CD4-positive, alpha-beta T cell (primary cell): ENCODE data around the gene CHPT1. TPM values are rescaled to one million over a fixed set of nuclear protein-coding genes. Genes with fewer than 3 reads are reported as not detected.
A peak's percentile ranks its signal among the peaks of the same experiment; 100 is the strongest.

Experiments
- ATAC-seq: fragments of 200-7000 bp; cut with Tn5 transposase; one replicate; pipeline ENCODE4 v1.10.0; 2022; ENCODE audit warnings: mild to moderate bottlenecking; ENCODE audit not compliant: poor library complexity
- CTCF ChIA-PET: fragments of 350-600 bp; sonication (Branson Sonifier 250); formaldehyde crosslinking; loops from one replicate; lab custom pipeline; 2021; ENCODE audit warnings: antibody characterized with exemption, inconsistent platforms; lab: Charles Lee
- POLR2A ChIA-PET: fragments of 350-600 bp; sonication (Branson Sonifier 250); formaldehyde crosslinking; loops from one replicate; lab custom pipeline; 2021; ENCODE audit warnings: antibody characterized with exemption, inconsistent platforms; lab: Charles Lee
- DNase-seq, 14 experiments: peaks; one replicate each; pipeline ENCODE4 v3.0.0-alpha.2; 2013 to 2020; ENCODE audit warnings: mixed read lengths in 2 of 14
- H3K27ac ChIP-seq, 2 donors: one replicate each; pipeline versions ENCODE4 v1.5.1 to v1.7.0; 2013; ENCODE audit warnings: low read length in 2 of 2, low read depth in 1 of 2, mild to moderate bottlenecking in 1 of 2
- H3K27me3 ChIP-seq, 2 experiments: 1 replicate in 1 of 2; 2 replicates in 1 of 2; pipeline versions ENCODE4 v1.6.1 to v1.7.0; 2013; ENCODE audit warnings: low read length in 2 of 2, control low read depth in 1 of 2, mild to moderate bottlenecking in 1 of 2, moderate library complexity in 1 of 2; ENCODE audit not compliant: insufficient read depth in 2 of 2, control insufficient read depth in 1 of 2
- H3K36me3 ChIP-seq: one replicate; pipeline ENCODE4 v1.6.1; 2013; ENCODE audit warnings: low read length, control low read depth; ENCODE audit not compliant: insufficient read depth
- H3K4me1 ChIP-seq: one replicate; pipeline ENCODE4 v1.6.1; 2013; ENCODE audit warnings: low read length, control low read depth; ENCODE audit not compliant: insufficient read depth
- H3K4me3 ChIP-seq: one replicate; pipeline ENCODE4 v1.5.1; 2013; ENCODE audit warnings: mild to moderate bottlenecking, low read length, moderate library complexity
- H3K9me3 ChIP-seq, 2 experiments: 1 replicate in 1 of 2; 2 replicates in 1 of 2; pipeline versions ENCODE4 v1.6.1 to v1.7.0; 2013; ENCODE audit warnings: low read length in 2 of 2, mild to moderate bottlenecking in 2 of 2, control low read depth in 1 of 2, moderate library complexity in 1 of 2; ENCODE audit not compliant: control insufficient read depth in 1 of 2, insufficient read depth in 1 of 2
- H3K27ac Mint-ChIP-seq: one replicate; pipeline ENCODE4 v1.8.0; 2020; ENCODE audit warnings: mixed read lengths
- H3K27me3 Mint-ChIP-seq: one replicate; pipeline ENCODE4 v1.8.0; 2021; ENCODE audit warnings: mixed read lengths
- H3K36me3 Mint-ChIP-seq: one replicate; pipeline ENCODE4 v1.8.0; 2021; ENCODE audit warnings: low read depth, mixed read lengths
- H3K4me1 Mint-ChIP-seq: one replicate; pipeline ENCODE4 v1.8.0; 2021; ENCODE audit warnings: low read depth, mixed read lengths
- H3K4me3 Mint-ChIP-seq: one replicate; pipeline ENCODE4 v1.8.0; 2020; ENCODE audit warnings: mild to moderate bottlenecking, mixed read lengths
- H3K9me3 Mint-ChIP-seq: one replicate; pipeline ENCODE4 v1.8.0; 2020; ENCODE audit warnings: mixed read lengths
- CTCF ChIP-seq: fragments of 200-600 bp; IDR thresholded peaks from one replicate; pipeline ENCODE4 v1.8.0; 2022; ENCODE audit warnings: antibody characterized with exemption, mild to moderate bottlenecking
- intact Hi-C, 2 experiments: fragments of 100-400 bp; cut with DNase I in 1 of 2; cut with micrococcal nuclease in 1 of 2; formaldehyde crosslinking; loops; one replicate each; pipeline versions ENCODE4 v1.15.1 to v1.9.0; 2023 to 2025; cut with DNase I, micrococcal nuclease
- total RNA-seq, 174 experiments: library from RNA in 2 of 174; stranded (reverse) in 2 of 174; gene quantifications; one replicate each; pipeline ENCODE4 v1.2.3 and lab custom pipeline; 2021 to 2026

Gene CHPT1
- total RNA-seq, 2 experiments from 2014 or later: 10.8 to 11.9 TPM

- H3K4me3 ChIP-seq: no peak overlapping the region
- peaks cover 54% of the 10 kb centered on the region for H3K36me3 Mint-ChIP-seq
Observed at GRCh38 chr12:101743242-101743641, 45.8 kb downstream of the CHPT1 start.

GRCh38 chr12:101743724-101744472, 46.5 kb downstream of the CHPT1 start:
- CTCF ChIA-PET: no interaction called here
- POLR2A ChIA-PET: no interaction called here
- no peak for TF ChIP-seq CTCF
- H3K36me3 ChIP-seq: peaks cover 33% of the 10 kb centered on the region
- Mint-ChIP-seq H3K27ac (peak overlapping the region; percentile 45), H3K36me3 (peaks cover 61% of the 10 kb centered on the region), H3K4me1 (peaks cover 3% of the 10 kb centered on the region), H3K9me3 (no peaks in the 10 kb centered on the region), H3K27me3 (no peaks in the 10 kb centered on the region), H3K4me3 (no peak overlapping the region)
- H3K4me3 ChIP-seq: no peak overlapping the region
- no peak overlapping the region for H3K27ac ChIP-seq
- ATAC-seq (peak; percentile 17), DNase-seq (peak in 2 of 14 experiments; percentile 24 to 36)
- H3K27me3 ChIP-seq: no peaks in the 10 kb centered on the region
- peaks cover 0 to 6% of the 10 kb centered on the region in 2 experiments for H3K9me3 ChIP-seq
- intact Hi-C loops: no loop called here
- H3K4me1 ChIP-seq: peaks cover 9% of the 10 kb centered on the region

More at GRCh38 chr12:101743242-101743641, 45.8 kb downstream of the CHPT1 start:
- Mint-ChIP-seq H3K4me3 (no peak overlapping the region), H3K27me3 (no peaks in the 10 kb centered on the region), H3K9me3 (no peaks in the 10 kb centered on the region), H3K27ac (peak overlapping the region; percentile 45), H3K4me1 (peaks cover 3% of the 10 kb centered on the region)
- intact Hi-C loops: no loop called here
- H3K9me3 ChIP-seq: peaks cover 0 to 11% of the 10 kb centered on the region in 2 experiments
- peaks cover 9% of the 10 kb centered on the region for H3K4me1 ChIP-seq
- ChIA-PET CTCF (no interaction called here), POLR2A (no interaction called here)
- TF ChIP-seq CTCF: no peak
- no peak overlapping the region for H3K27ac ChIP-seq
- DNase-seq (no peak), ATAC-seq (no peak)
- no peaks in the 10 kb centered on the region for H3K27me3 ChIP-seq
- peaks cover 28% of the 10 kb centered on the region for H3K36me3 ChIP-seq

- no peaks in the 10 kb centered on the region for H3K9me3 Mint-ChIP-seq
- intact Hi-C loops: no loop called here
Observed at GRCh38 chr12:101745481-101745880, 48.0 kb downstream of the CHPT1 start.

More at GRCh38 chr12:101745481-101745880, 48.0 kb downstream of the CHPT1 start:
- no peak for DNase-seq
- no peak overlapping the region for H3K4me3 Mint-ChIP-seq
- CTCF ChIA-PET: interaction anchor here (1.0 to 1.2 kb wide), 2 partner anchors 14 to 63 kb away, joined by 3 to 4 read pairs; no protein-coding TSS in a partner anchor
- peaks cover 3% of the 10 kb centered on the region for H3K4me1 Mint-ChIP-seq
- H3K36me3 Mint-ChIP-seq: peaks cover 77% of the 10 kb centered on the region
- H3K27ac ChIP-seq: no peak overlapping the region
- no peak overlapping the region for H3K4me3 ChIP-seq
- no peaks in the 10 kb centered on the region for H3K27me3 ChIP-seq
- TF ChIP-seq CTCF: no peak
- H3K27me3 Mint-ChIP-seq: no peaks in the 10 kb centered on the region
- H3K36me3 ChIP-seq: peaks cover 41% of the 10 kb centered on the region
- POLR2A ChIA-PET: no interaction called here
- no peak overlapping the region for H3K27ac Mint-ChIP-seq
- no peaks in the 10 kb centered on the region for H3K9me3 ChIP-seq
- ATAC-seq: no peak
- peaks cover 9% of the 10 kb centered on the region for H3K4me1 ChIP-seq
